ENCODE results near the gene NKX2-1. TPM values are rescaled to one million over a fixed set of nuclear protein-coding genes. Genes with fewer than 3 reads are reported as not detected.

Gene NKX2-1
- total and polyA plus RNA-seq, 2 of the 13 experiments (the other 11 are each of a cell fraction or from before 2014, with no cell fraction given): not detected

DNA sequence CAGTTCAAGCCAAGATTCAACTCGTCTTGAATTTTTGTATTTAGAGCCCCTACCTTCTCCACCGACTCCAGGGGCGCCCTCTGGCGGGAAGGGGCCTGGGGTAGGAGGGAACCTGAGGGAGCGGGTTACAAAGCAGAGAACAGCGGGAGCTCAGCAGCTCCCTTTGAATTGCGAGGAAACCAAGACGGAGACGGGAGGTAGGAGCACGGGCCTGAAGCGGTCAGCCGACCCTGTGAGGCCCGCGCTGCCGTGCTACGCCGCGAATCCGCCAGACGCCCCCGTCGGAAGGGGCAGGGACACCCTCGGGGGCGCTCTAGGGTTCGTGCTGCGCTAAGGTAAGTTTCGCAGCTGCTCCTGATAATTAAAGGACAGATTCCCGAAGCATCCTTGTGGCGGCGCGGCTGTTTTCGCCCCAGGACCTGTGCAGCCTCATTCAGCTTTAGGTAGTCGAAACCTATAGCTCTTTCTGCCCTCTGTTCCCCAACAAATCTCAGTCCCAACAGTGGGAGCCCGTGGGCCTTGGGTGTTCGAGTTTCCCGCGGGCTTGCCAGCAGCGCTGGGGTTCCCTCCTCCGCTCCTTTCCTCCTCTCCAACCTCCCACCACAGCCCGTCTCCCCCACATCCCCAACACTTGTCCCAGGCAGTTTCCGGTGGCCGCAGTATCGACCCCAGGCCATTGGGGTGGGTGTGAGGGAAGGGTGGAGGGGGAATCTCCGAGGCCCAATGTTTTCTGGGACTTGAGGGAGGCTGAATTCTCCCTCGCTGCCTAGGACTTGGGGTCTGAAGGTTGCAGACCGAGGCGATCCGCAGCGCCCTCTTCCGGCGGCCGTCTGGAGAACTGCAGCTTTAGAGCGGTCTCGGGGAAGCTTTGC, 5.1 kb upstream of the NKX2-1 start (continued):
- TF ChIP-seq, protein P1, sequence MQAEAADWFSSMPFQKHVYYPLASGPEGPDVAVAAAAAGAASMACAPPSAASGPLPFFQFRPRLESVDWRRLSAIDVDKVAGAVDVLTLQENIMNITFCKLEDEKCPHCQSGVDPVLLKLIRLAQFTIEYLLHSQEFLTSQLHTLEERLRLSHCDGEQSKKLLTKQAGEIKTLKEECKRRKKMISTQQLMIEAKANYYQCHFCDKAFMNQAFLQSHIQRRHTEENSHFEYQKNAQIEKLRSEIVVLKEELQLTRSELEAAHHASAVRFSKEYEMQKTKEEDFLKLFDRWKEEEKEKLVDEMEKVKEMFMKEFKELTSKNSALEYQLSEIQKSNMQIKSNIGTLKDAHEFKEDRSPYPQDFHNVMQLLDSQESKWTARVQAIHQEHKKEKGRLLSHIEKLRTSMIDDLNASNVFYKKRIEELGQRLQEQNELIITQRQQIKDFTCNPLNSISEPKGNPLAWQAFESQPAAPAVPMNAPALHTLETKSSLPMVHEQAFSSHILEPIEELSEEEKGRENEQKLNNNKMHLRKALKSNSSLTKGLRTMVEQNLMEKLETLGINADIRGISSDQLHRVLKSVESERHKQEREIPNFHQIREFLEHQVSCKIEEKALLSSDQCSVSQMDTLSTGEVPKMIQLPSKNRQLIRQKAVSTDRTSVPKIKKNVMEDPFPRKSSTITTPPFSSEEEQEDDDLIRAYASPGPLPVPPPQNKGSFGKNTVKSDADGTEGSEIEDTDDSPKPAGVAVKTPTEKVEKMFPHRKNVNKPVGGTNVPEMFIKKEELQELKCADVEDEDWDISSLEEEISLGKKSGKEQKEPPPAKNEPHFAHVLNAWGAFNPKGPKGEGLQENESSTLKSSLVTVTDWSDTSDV (CRISPR knock-in tag; IDR thresholded peaks at IDR 0.05): no peak
- TF ChIP-seq ZNF652 (CRISPR knock-in tag; IDR thresholded peaks at IDR 0.05; ENCODE audit: borderline replicate concordance, low read depth): no peak
- TF ChIP-seq MTF2 (CRISPR knock-in tag; IDR thresholded peaks at IDR 0.05; ENCODE audit: borderline replicate concordance): no peak; the same call in 1 of the 2 replicates
- no peak for TF ChIP-seq ZMAT3 (CRISPR knock-in tag; conservative IDR thresholded peaks at IDR 0.05)
- TF ChIP-seq HOXA9 (CRISPR knock-in tag; IDR thresholded peaks at IDR 0.05; ENCODE audit: borderline replicate concordance): 0 out of 2 replicates have a peak, but pooled peaks have one; percentile 1
- TF ChIP-seq, protein P2, sequence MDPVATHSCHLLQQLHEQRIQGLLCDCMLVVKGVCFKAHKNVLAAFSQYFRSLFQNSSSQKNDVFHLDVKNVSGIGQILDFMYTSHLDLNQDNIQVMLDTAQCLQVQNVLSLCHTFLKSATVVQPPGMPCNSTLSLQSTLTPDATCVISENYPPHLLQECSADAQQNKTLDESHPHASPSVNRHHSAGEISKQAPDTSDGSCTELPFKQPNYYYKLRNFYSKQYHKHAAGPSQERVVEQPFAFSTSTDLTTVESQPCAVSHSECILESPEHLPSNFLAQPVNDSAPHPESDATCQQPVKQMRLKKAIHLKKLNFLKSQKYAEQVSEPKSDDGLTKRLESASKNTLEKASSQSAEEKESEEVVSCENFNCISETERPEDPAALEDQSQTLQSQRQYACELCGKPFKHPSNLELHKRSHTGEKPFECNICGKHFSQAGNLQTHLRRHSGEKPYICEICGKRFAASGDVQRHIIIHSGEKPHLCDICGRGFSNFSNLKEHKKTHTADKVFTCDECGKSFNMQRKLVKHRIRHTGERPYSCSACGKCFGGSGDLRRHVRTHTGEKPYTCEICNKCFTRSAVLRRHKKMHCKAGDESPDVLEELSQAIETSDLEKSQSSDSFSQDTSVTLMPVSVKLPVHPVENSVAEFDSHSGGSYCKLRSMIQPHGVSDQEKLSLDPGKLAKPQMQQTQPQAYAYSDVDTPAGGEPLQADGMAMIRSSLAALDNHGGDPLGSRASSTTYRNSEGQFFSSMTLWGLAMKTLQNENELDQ (CRISPR knock-in tag; IDR thresholded peaks at IDR 0.05; ENCODE audit: borderline replicate concordance): no peak
- TF ChIP-seq IKZF1 (IDR thresholded peaks at IDR 0.05): no peak
- TF ChIP-seq, protein P3, sequence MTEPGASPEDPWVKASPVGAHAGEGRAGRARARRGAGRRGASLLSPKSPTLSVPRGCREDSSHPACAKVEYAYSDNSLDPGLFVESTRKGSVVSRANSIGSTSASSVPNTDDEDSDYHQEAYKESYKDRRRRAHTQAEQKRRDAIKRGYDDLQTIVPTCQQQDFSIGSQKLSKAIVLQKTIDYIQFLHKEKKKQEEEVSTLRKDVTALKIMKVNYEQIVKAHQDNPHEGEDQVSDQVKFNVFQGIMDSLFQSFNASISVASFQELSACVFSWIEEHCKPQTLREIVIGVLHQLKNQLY (CRISPR knock-in tag; IDR thresholded peaks at IDR 0.05): no peak
- TF ChIP-seq, protein P4, sequence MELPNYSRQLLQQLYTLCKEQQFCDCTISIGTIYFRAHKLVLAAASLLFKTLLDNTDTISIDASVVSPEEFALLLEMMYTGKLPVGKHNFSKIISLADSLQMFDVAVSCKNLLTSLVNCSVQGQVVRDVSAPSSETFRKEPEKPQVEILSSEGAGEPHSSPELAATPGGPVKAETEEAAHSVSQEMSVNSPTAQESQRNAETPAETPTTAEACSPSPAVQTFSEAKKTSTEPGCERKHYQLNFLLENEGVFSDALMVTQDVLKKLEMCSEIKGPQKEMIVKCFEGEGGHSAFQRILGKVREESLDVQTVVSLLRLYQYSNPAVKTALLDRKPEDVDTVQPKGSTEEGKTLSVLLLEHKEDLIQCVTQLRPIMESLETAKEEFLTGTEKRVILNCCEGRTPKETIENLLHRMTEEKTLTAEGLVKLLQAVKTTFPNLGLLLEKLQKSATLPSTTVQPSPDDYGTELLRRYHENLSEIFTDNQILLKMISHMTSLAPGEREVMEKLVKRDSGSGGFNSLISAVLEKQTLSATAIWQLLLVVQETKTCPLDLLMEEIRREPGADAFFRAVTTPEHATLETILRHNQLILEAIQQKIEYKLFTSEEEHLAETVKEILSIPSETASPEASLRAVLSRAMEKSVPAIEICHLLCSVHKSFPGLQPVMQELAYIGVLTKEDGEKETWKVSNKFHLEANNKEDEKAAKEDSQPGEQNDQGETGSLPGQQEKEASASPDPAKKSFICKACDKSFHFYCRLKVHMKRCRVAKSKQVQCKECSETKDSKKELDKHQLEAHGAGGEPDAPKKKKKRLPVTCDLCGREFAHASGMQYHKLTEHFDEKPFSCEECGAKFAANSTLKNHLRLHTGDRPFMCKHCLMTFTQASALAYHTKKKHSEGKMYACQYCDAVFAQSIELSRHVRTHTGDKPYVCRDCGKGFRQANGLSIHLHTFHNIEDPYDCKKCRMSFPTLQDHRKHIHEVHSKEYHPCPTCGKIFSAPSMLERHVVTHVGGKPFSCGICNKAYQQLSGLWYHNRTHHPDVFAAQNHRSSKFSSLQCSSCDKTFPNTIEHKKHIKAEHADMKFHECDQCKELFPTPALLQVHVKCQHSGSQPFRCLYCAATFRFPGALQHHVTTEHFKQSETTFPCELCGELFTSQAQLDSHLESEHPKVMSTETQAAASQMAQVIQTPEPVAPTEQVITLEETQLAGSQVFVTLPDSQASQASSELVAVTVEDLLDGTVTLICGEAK (IDR thresholded peaks at IDR 0.05): no peak
- TF ChIP-seq, protein P4 (CRISPR knock-in tag; IDR thresholded peaks at IDR 0.05): peak; percentile 3; the same call in 1 of the 2 replicates
- TF ChIP-seq ZNF143 (CRISPR knock-in tag; IDR thresholded peaks at IDR 0.05): 0 out of 2 replicates have a peak, but pooled peaks have one; percentile 34
- TF ChIP-seq ZNF629 (CRISPR knock-in tag; conservative IDR thresholded peaks at IDR 0.05): no peak
- TF ChIP-seq ZNF605 (CRISPR knock-in tag; IDR thresholded peaks at IDR 0.05): 0 out of 2 replicates have a peak, but pooled peaks have one; percentile 25
- TF ChIP-seq SP140L (CRISPR knock-in tag; IDR thresholded peaks at IDR 0.05; ENCODE audit: borderline replicate concordance): no peak

Data from HepG2 (cell line).